Loucy (cell line): ENCODE data around the gene REPS2.

Experiments used
- H2AFZ ChIP-seq: fragments of 200-600 bp; sonication (generic); 2 replicates; pipeline ENCODE4 v1.6.0; 2016; ENCODE audit warnings: antibody characterized with exemption, mild to moderate bottlenecking, low read length, moderate library complexity
- H3F3A ChIP-seq: fragments of 200-600 bp; 2 replicates; pipeline ENCODE4 v1.6.0; 2016; ENCODE audit warnings: antibody characterized with exemption, low read depth, mild to moderate bottlenecking
- H3K27me3 ChIP-seq: fragments of 200-600 bp; sonication (generic); 2 replicates; pipeline ENCODE4 v1.6.1; 2014; ENCODE audit warnings: low read length, mild to moderate bottlenecking; ENCODE audit not compliant: insufficient read depth, poor library complexity, severe bottlenecking
- H3K36me3 ChIP-seq: fragments of 200-600 bp; sonication (generic); 2 replicates; pipeline ENCODE4 v1.6.1; 2016; ENCODE audit warnings: low read length; ENCODE audit not compliant: insufficient read depth
- H3K4me1 ChIP-seq: fragments of 200-600 bp; sonication (generic); 2 replicates; pipeline ENCODE4 v1.5.1; 2014; ENCODE audit warnings: low read length, mild to moderate bottlenecking; ENCODE audit not compliant: insufficient read depth, poor library complexity, severe bottlenecking
- H3K4me2 ChIP-seq: fragments of 200-600 bp; sonication (generic); 2 replicates; pipeline ENCODE4 v1.6.0; 2014; ENCODE audit warnings: antibody characterized with exemption, low read length, low read depth, mild to moderate bottlenecking; ENCODE audit not compliant: poor library complexity, severe bottlenecking
- H3K4me3 ChIP-seq: fragments of 200-600 bp; sonication (generic); 2 replicates; pipeline ENCODE4 v1.5.1; 2014; ENCODE audit warnings: low read length, mild to moderate bottlenecking, mixed read lengths; ENCODE audit not compliant: poor library complexity, severe bottlenecking
- H3K79me2 ChIP-seq: fragments of 200-600 bp; sonication (generic); 2 replicates; pipeline ENCODE4 v1.6.1; 2014; ENCODE audit warnings: low read length; ENCODE audit not compliant: insufficient read depth
- H3K9ac ChIP-seq: fragments of 200-600 bp; sonication (generic); 2 replicates; pipeline ENCODE4 v1.6.0; 2014; ENCODE audit warnings: mild to moderate bottlenecking, low read depth, low read length, moderate library complexity; ENCODE audit not compliant: poor library complexity, severe bottlenecking
- H3K9me2 ChIP-seq: fragments of 200-600 bp; sonication (generic); replicated peaks from 2 replicates; pipeline ENCODE4 v1.6.1; 2016; ENCODE audit warnings: low read depth, low read length, mixed read lengths
- H3K9me3 ChIP-seq: fragments of 200-600 bp; sonication (generic); 2 replicates; pipeline ENCODE4 v1.6.1; 2014; ENCODE audit warnings: mild to moderate bottlenecking, antibody characterized with exemption, low read length, low read depth; ENCODE audit not compliant: insufficient read depth
- H4K20me1 ChIP-seq: fragments of 200-600 bp; sonication (generic); 2 replicates; pipeline ENCODE4 v1.6.0; 2014; ENCODE audit warnings: antibody characterized with exemption, low read length, mild to moderate bottlenecking; ENCODE audit not compliant: insufficient read depth, poor library complexity, severe bottlenecking
- CTCF ChIP-seq: fragments of 200-600 bp; sonication (generic); conservative IDR thresholded peaks from 2 replicates; pipeline ENCODE4 v1.5.1; 2014; ENCODE audit warnings: mild to moderate bottlenecking, antibody characterized with exemption, low read length
- EZH2phosphoT487 ChIP-seq: fragments of 200-600 bp; IDR thresholded peaks from 2 replicates; pipeline ENCODE4 v1.6.1; 2018; ENCODE audit warnings: antibody characterized with exemption, mild to moderate bottlenecking, moderate library complexity, borderline replicate concordance

REPS2 gene

GRCh38 chrX:17032351-17032750, 85.9 kb downstream of the REPS2 start:
- Histone ChIP-seq H3K4me2 (no peak overlapping the region), H2AFZ (no peak overlapping the region), H3K27me3 (no peaks in the 10 kb centered on the region), H4K20me1 (no peaks in the 10 kb centered on the region), H3K9ac (no peak overlapping the region), H3K9me3 (no peaks in the 10 kb centered on the region), H3K4me1 (no peaks in the 10 kb centered on the region), H3K79me2 (no peaks in the 10 kb centered on the region), H3F3A (no peaks in the 10 kb centered on the region), H3K9me2 (no peaks in the 10 kb centered on the region), H3K36me3 (no peaks in the 10 kb centered on the region), H3K4me3 (no peak overlapping the region)
- no peak for TF ChIP-seq CTCF
- no peak for TF ChIP-seq EZH2phosphoT487

GRCh38 chrX:17033225-17033624, 86.8 kb downstream of the REPS2 start:
- H3K27me3 ChIP-seq, result no peaks in the 10 kb centered on the region

GRCh38 chrX:17035111-17035510, 88.7 kb downstream of the REPS2 start:
- no peak overlapping the region for H3K9ac ChIP-seq
- no peaks in the 10 kb centered on the region for H3K79me2 ChIP-seq
- H3K9me3 ChIP-seq, result no peaks in the 10 kb centered on the region
- no peaks in the 10 kb centered on the region for H3K27me3 ChIP-seq
- H3K4me2 ChIP-seq, result no peak overlapping the region
- H3K4me3 ChIP-seq, result no peak overlapping the region
- H3K4me1 ChIP-seq, result no peaks in the 10 kb centered on the region
- no peak overlapping the region for H2AFZ ChIP-seq
- no peaks in the 10 kb centered on the region for H4K20me1 ChIP-seq
- no peaks in the 10 kb centered on the region for H3K36me3 ChIP-seq
- no peaks in the 10 kb centered on the region for H3K9me2 ChIP-seq
- TF ChIP-seq CTCF, result no peak
- no peak for TF ChIP-seq EZH2phosphoT487
- H3F3A ChIP-seq, result no peaks in the 10 kb centered on the region

More at GRCh38 chrX:17033225-17033624, 86.8 kb downstream of the REPS2 start:
- H2AFZ ChIP-seq, result no peak overlapping the region
- H3K79me2 ChIP-seq, result no peaks in the 10 kb centered on the region
- H4K20me1 ChIP-seq, result no peaks in the 10 kb centered on the region
- no peaks in the 10 kb centered on the region for H3K36me3 ChIP-seq
- no peaks in the 10 kb centered on the region for H3K9me2 ChIP-seq
- TF ChIP-seq CTCF (no peak), EZH2phosphoT487 (no peak)
- H3K9ac ChIP-seq, result no peak overlapping the region
- H3F3A ChIP-seq, result no peaks in the 10 kb centered on the region
- H3K4me1 ChIP-seq, result no peaks in the 10 kb centered on the region
- H3K4me3 ChIP-seq, result no peak overlapping the region
- no peaks in the 10 kb centered on the region for H3K9me3 ChIP-seq
- no peak overlapping the region for H3K4me2 ChIP-seq
